Heart left ventricle (tissue), 16 donors: ENCODE data around the gene MAPK11. TPM values are rescaled to one million over a fixed set of nuclear protein-coding genes. Genes with fewer than 3 reads are reported as not detected.
A peak's percentile ranks its signal among the peaks of the same experiment; 100 is the strongest.

Source experiments
- ATAC-seq, 4 donors: fragments of 200-7000 bp; cut with Tn5 transposase; one replicate each; pipeline ENCODE4 v1.9.1; 2020 to 2022; ENCODE audit warnings: moderate library complexity in 4 of 4, mild to moderate bottlenecking in 3 of 4, moderate number of reproducible peaks in 1 of 4
- DNase-seq, 5 donors: peaks; one replicate each; pipeline ENCODE4 v3.0.0-alpha.2; 2020
- H3K27ac ChIP-seq, 12 donors: fragments of 200-600 bp; sonication (generic) in 4 of 12; one replicate each; pipeline versions ENCODE4 v1.5.0 to v1.8.0; 2016 to 2022; ENCODE audit warnings: mild to moderate bottlenecking in 2 of 12
- H3K27me3 ChIP-seq, 9 donors: fragments of 200-600 bp; sonication (generic) in 2 of 9; one replicate each; pipeline versions ENCODE4 v1.5.1 to v1.8.0; 2016 to 2022; ENCODE audit warnings: mild to moderate bottlenecking in 3 of 9
- H3K36me3 ChIP-seq, 9 donors: fragments of 200-600 bp; sonication (generic) in 2 of 9; one replicate each; pipeline versions ENCODE4 v1.5.0 to v1.8.0; 2018 to 2022; ENCODE audit warnings: mild to moderate bottlenecking in 2 of 9
- H3K4me1 ChIP-seq, 12 donors: fragments of 200-600 bp; sonication (generic) in 4 of 12; one replicate each; pipeline versions ENCODE4 v1.5.0 to v1.8.0; 2016 to 2022; ENCODE audit warnings: mild to moderate bottlenecking in 3 of 12
- H3K4me3 ChIP-seq, 12 donors: fragments of 200-600 bp; sonication (generic) in 4 of 12; one replicate each; pipeline versions ENCODE4 v1.5.0 to v1.8.0; 2017 to 2022; ENCODE audit warnings: mild to moderate bottlenecking in 9 of 12, moderate library complexity in 4 of 12
- H3K9me3 ChIP-seq, 12 donors: fragments of 200-600 bp; sonication (generic) in 4 of 12; one replicate each; pipeline versions ENCODE4 v1.5.0 to v1.8.0; 2016 to 2022; ENCODE audit warnings: mild to moderate bottlenecking in 1 of 12
- CTCF ChIP-seq, 12 donors: fragments of 200-600 bp; sonication (generic) in 4 of 12; IDR thresholded peaks; one replicate each; pipeline versions ENCODE4 v1.5.0 to v1.8.0; 2018 to 2022; ENCODE audit warnings: antibody characterized with exemption in 12 of 12, mild to moderate bottlenecking in 5 of 12
- POLR2A ChIP-seq, 2 donors: fragments of 450-650 bp; IDR thresholded peaks; one replicate each; pipeline ENCODE4 v1.6.1; 2017; ENCODE audit warnings: antibody characterized with exemption in 2 of 2, mild to moderate bottlenecking in 2 of 2, moderate library complexity in 2 of 2
- WGBS, 4 donors: extraction: QIAGEN DNeasy Blood & Tissue Kit in 2 of 4; methylation state at CpG; one replicate each; pipeline versions ENCODE4 v1.1.5 to v1.1.7; 2013 to 2018; 5-methylcytosine and 5-hydroxymethylcytosine counted together
- intact Hi-C, 10 donors: fragments of 100-400 bp; cut with DNase I; formaldehyde crosslinking; loops; one replicate each; pipeline versions ENCODE4 v1.11.1 to v1.14.2; 2022
- polyA plus RNA-seq, 2 donors: library from polyadenylated mRNA; stranded (reverse); fragments of 200-250 nt; gene quantifications; one replicate each; pipeline ENCODE4 v1.2.3, GENCODE V29; 2013
- total RNA-seq, 9 donors: library from RNA; depleted of rRNA in 2 of 9; stranded (reverse); fragments of >200 nt in 2 of 9; fragmentation: NEBNext Ultra II Directional in 3 of 9; extraction: Animal tissue kit (Norgen Biotek cat#: 25700) in 3 of 9; gene quantifications; one replicate each; pipeline versions ENCODE4 v1.1.0 to v1.2.4, GENCODE V29; 2016 to 2023
- donor health status: ischemic (EF 13 %, LVEDD 7.1; RV severe dilation, severe dysfunction).
- donor health status: healthy with polysubstance abuse.
- donor health status: DM: no; HTN: yes; CAD: no.
- donor health status: DM: no; HTN: no; CAD: no.
- donor health status: ischemic (EF 25% LVEDD 6.9; RV normal size, moderate dysfunction).
- donor health status: ischemic (EF 25% LVEDD 5.7; RV mildly dilated, moderate dysfunction).
- donor health status: healthy.
- donor health status: DM: yes; HTN: yes; CAD: no.
- donor health status: ischemic (EF 35%, LVEDD 5.7; RV mildly dilated, moderate dysfunction).
- donor health status: nonischemic (EF 11% LVEDD 7.7; RV severe dilation, severe dysfunction).
- donor health status: DM: yes; HTN: yes; CAD: no.
- donor health status: PGD.
- donor health status: ischemic (EF 29% LVEDD 5.4; RV normal size, mild dysfunction).
- donor health status: nonischemic (EF 23%, LVEDD 6.1; RV moderate dilation, normal function).

Gene MAPK11
- total and polyA plus RNA-seq, 11 donors, result 5.0 to 12.1 (median 7.5) TPM

GRCh38 chr22:50314455-50315288 lies 44.5 kb upstream of the MAPK11 start:
- peaks cover 0 to 23% (median 4%) of the 10 kb centered on the region in 12 donors for H3K4me1 ChIP-seq
- H3K36me3 ChIP-seq, result no peaks in the 10 kb centered on the region
- DNase-seq (peak in 4 of 5 donors; percentile 43 to 86 (median 56)), ATAC-seq (peak in 3 of 4 donors; percentile 51 to 74 (median 62))
- TF ChIP-seq POLR2A (IDR thresholded peaks at IDR 0.05) (no peak), CTCF (IDR thresholded peaks at IDR 0.05) (no peak)
- no peaks in the 10 kb centered on the region for H3K27me3 ChIP-seq
- 59 to 70% (median 60%) methylated on average over 11 to 33 of the region's 33 CpGs for WGBS, 4 donors
- peak overlapping the region in 1 of 12 donors; percentile 71 for H3K27ac ChIP-seq
- H3K4me3 ChIP-seq, result peak overlapping the region in 7 of 12 donors; percentile 1 to 50 (median 14)
- intact Hi-C loops, result no loop called here
- H3K9me3 ChIP-seq, result no peaks in the 10 kb centered on the region

GRCh38 chr22:50314081-50314454 lies 43.9 kb upstream of the MAPK11 start:
- peak overlapping the region in 6 of 12 donors; percentile 1 to 50 (median 16) for H3K4me3 ChIP-seq

GRCh38 chr22:50313600-50313999 lies 43.4 kb upstream of the MAPK11 start:
- no peak overlapping the region for H3K27ac ChIP-seq
- peaks cover 0 to 34% (median 13%) of the 10 kb centered on the region in 12 donors for H3K4me1 ChIP-seq
- H3K27me3 ChIP-seq, result no peaks in the 10 kb centered on the region
- no peaks in the 10 kb centered on the region for H3K36me3 ChIP-seq
- intact Hi-C loops, result no loop called here
- H3K9me3 ChIP-seq, result no peaks in the 10 kb centered on the region
- DNase-seq, result no peak
- ATAC-seq, result no peak
- no peak overlapping the region for H3K4me3 ChIP-seq
- 87 to 91% (median 91%) methylated on average over 8 to 17 of the region's 17 CpGs; no CpG with 5 or more reads in 1 of the 4 donors for whole genome bisulfite sequencing, 4 donors
- TF ChIP-seq POLR2A (IDR thresholded peaks at IDR 0.05) (no peak), CTCF (IDR thresholded peaks at IDR 0.05) (no peak)

More at GRCh38 chr22:50314081-50314454, 43.9 kb upstream of the MAPK11 start:
- Histone ChIP-seq H3K9me3 (no peaks in the 10 kb centered on the region), H3K27ac (peak overlapping the region in 1 of 12 donors; percentile 71), H3K4me1 (peaks cover 0 to 29% (median 9%) of the 10 kb centered on the region in 12 donors), H3K36me3 (no peaks in the 10 kb centered on the region), H3K27me3 (no peaks in the 10 kb centered on the region)
- WGBS, 4 donors, result 29 to 72% (median 69%) methylated on average over 4 to 14 of the region's 14 CpGs
- DNase-seq (no peak), ATAC-seq (no peak)
- intact Hi-C loops, result no loop called here
- no peak for TF ChIP-seq POLR2A (IDR thresholded peaks at IDR 0.05)
- no peak for TF ChIP-seq CTCF (IDR thresholded peaks at IDR 0.05)

GRCh38 chr22:50313021-50313420 lies 42.8 kb upstream of the MAPK11 start:
- TF ChIP-seq POLR2A (IDR thresholded peaks at IDR 0.05), result no peak
- no peak for TF ChIP-seq CTCF (IDR thresholded peaks at IDR 0.05)
- no peak overlapping the region for H3K4me3 ChIP-seq
- intact Hi-C loops, result no loop called here
- 78 to 100% (median 82%) methylated on average over 2 to 7 of the region's 7 CpGs for WGBS, 4 donors
- H3K27me3 ChIP-seq, result no peaks in the 10 kb centered on the region
- H3K4me1 ChIP-seq, result peaks cover 0 to 39% (median 18%) of the 10 kb centered on the region in 12 donors
- DNase-seq (peak in 1 of 5 donors; percentile 15), ATAC-seq (no peak)
- no peaks in the 10 kb centered on the region for H3K9me3 ChIP-seq
- H3K36me3 ChIP-seq, result no peaks in the 10 kb centered on the region
- H3K27ac ChIP-seq, result no peak overlapping the region
